ENCODE data around the gene KIF3A. TPM values are rescaled to one million over a fixed set of nuclear protein-coding genes. Genes with fewer than 3 reads are reported as not detected.

Gene KIF3A
- total RNA-seq, 4 donors from 2014 or later = 2.6 to 15.0 (median 6.3) TPM

DNA sequence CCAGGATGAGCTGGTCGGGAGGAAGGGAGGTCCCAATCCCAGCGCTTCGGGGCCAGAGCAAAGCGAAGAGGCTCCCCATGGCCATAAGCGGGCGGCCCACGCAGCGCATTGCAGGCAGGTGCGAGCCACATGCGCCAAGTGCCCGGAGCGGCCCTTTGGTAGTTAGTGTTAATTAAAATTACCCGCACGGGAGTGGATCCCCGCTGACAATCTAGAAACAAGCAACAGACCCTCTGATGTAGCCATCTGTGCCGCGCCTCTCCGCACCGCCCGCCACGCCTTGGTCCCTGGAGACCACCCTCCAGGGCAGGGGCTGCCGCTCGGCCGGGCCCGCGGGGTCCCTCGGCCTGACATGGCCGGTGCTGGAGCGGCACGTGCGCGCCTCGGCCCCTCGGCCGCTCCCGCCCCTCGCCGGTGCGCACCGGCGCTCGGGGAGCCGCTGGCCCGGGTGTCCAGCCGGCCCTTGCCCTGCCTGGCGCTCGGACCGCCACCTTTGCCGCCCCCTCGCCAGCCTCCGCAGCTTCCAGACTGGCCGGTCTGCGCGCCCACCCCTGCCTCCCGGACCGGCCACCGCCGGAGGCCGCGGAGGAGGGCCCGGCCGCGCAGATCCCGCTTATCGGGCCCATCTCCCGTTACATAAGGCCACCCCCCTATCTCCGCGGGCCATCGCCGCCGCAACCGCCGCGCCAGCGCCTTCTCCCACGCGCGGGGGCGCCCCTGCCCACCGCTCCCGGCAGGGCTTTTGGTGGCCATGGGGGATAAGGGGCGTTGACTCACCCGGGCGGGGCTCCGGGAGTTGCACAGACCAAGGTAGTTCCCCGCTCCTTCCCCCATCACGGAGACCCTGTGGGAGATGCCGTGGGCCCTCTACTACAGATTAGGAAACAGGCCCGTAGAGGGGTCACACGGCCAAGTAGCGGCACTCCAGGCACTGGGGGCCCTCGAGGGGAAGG lies 81.2 kb downstream of the KIF3A start:
- DNase-seq (ENCODE audit: low spot score in 2 of 2) = no peak
- H3K36me3 ChIP-seq = no peaks in the 10 kb centered on the region
- H3K27ac ChIP-seq = no peak overlapping the region
- TF ChIP-seq EP300 (IDR thresholded peaks at IDR 0.05) (no peak), POLR2AphosphoS5 (IDR thresholded peaks at IDR 0.05) (no peak), POLR2A (IDR thresholded peaks at IDR 0.05) (no peak)
- TF ChIP-seq, protein P1, sequence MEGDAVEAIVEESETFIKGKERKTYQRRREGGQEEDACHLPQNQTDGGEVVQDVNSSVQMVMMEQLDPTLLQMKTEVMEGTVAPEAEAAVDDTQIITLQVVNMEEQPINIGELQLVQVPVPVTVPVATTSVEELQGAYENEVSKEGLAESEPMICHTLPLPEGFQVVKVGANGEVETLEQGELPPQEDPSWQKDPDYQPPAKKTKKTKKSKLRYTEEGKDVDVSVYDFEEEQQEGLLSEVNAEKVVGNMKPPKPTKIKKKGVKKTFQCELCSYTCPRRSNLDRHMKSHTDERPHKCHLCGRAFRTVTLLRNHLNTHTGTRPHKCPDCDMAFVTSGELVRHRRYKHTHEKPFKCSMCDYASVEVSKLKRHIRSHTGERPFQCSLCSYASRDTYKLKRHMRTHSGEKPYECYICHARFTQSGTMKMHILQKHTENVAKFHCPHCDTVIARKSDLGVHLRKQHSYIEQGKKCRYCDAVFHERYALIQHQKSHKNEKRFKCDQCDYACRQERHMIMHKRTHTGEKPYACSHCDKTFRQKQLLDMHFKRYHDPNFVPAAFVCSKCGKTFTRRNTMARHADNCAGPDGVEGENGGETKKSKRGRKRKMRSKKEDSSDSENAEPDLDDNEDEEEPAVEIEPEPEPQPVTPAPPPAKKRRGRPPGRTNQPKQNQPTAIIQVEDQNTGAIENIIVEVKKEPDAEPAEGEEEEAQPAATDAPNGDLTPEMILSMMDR (IDR thresholded peaks at IDR 0.05) = no peak
- H3K27me3 ChIP-seq = peaks cover 33% of the 10 kb centered on the region
- H3K9me3 ChIP-seq = no peaks in the 10 kb centered on the region
- 6% methylated on average over 49 of the region's 92 CpGs for WGBS
- peak overlapping the region; percentile 52 for H3K4me3 ChIP-seq
- peaks cover 16% of the 10 kb centered on the region for H3K4me1 ChIP-seq

- H3K4me3 ChIP-seq = no peak overlapping the region
- no peaks in the 10 kb centered on the region for H3K9me3 ChIP-seq
- no peak overlapping the region for H3K27ac ChIP-seq
- TF ChIP-seq EP300 (IDR thresholded peaks at IDR 0.05) (no peak), POLR2AphosphoS5 (IDR thresholded peaks at IDR 0.05) (no peak), POLR2A (IDR thresholded peaks at IDR 0.05) (no peak)
- TF ChIP-seq, protein P1 (IDR thresholded peaks at IDR 0.05) = no peak
- H3K36me3 ChIP-seq = no peaks in the 10 kb centered on the region
- DNase-seq (ENCODE audit: low spot score in 2 of 2) = no peak
- H3K4me1 ChIP-seq = peaks cover 16% of the 10 kb centered on the region
- peaks cover 33% of the 10 kb centered on the region for H3K27me3 ChIP-seq
- 31% methylated on average over 7 of the region's 7 CpGs for WGBS
Measured at GRCh38 chr5:132653716-132654115, 83.6 kb downstream of the KIF3A start.

DNA sequence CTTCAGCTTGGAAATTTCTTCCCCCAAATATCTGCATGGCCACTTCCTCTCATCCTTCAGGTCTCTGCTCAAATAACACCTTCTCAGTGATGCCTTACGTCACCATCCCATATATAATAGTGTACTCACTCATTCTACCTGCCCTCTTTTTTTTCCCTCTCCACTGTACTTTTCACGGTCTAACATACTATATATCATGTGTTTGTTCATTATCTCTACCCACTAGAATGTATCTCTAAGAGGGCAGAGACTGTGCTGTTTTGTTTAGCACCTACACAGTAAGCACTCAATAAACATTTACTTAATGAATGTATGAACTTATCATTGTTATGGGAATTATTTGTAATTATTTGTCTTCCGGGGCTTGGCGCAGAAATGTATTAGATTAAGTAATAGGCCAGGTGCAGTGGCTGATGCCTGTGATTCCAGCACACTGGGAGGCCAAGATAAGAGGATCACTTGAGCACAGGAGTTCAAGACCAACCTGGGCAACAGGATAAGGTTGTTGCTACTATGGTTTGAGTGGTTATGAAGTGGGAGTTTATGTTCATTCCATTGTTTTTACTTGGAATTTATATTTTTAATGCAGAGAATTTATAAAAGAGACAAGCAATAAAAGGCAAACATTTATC lies 85.4 kb downstream of the KIF3A start:
- Histone ChIP-seq H3K27me3 (peaks cover 31% of the 10 kb centered on the region), H3K4me3 (no peak overlapping the region), H3K27ac (no peak overlapping the region), H3K4me1 (peaks cover 15% of the 10 kb centered on the region), H3K9me3 (no peaks in the 10 kb centered on the region), H3K36me3 (no peaks in the 10 kb centered on the region)
- no peak for DNase-seq (ENCODE audit: low spot score in 2 of 2)
- TF ChIP-seq POLR2AphosphoS5 (IDR thresholded peaks at IDR 0.05) = no peak
- 92% methylated on average over 4 of the region's 4 CpGs for WGBS

GRCh38 chr5:132648355-132648754 lies 89.0 kb downstream of the KIF3A start:
- DNase-seq (ENCODE audit: low spot score in 2 of 2) = no peak
- no peaks in the 10 kb centered on the region for H3K36me3 ChIP-seq
- H3K27ac ChIP-seq = no peak overlapping the region
- TF ChIP-seq POLR2AphosphoS5 (IDR thresholded peaks at IDR 0.05) = no peak
- TF ChIP-seq, protein P1 (IDR thresholded peaks at IDR 0.05) = no peak
- TF ChIP-seq POLR2A (IDR thresholded peaks at IDR 0.05) = no peak
- TF ChIP-seq EP300 (IDR thresholded peaks at IDR 0.05) = no peak
- no peaks in the 10 kb centered on the region for H3K4me1 ChIP-seq
- 96% methylated on average over 1 of the region's 1 CpG for WGBS
- H3K27me3 ChIP-seq = peaks cover 6% of the 10 kb centered on the region
- H3K4me3 ChIP-seq = no peak overlapping the region
- H3K9me3 ChIP-seq = no peaks in the 10 kb centered on the region

DNA sequence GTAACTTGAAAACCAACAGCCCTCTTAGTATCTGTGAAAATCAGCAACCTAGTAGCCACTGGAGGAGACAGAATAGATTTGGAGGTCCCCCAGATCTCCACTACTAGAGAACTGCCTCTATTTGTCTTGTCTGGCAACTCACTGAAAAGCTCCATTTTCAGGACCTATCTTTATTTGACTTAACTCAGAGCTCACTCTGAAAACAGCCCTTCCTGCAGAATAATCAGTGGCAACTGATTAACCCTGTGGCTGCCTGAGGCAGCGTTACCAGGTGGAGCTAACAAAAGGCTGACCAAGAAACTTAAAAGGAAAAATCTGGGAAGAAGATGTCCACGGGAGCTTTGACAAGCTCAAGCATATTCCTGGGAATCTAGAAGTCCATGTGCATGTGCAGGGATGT lies 89.9 kb downstream of the KIF3A start:
- Histone ChIP-seq H3K36me3 (peaks cover 9% of the 10 kb centered on the region), H3K27ac (no peak overlapping the region), H3K4me3 (no peak overlapping the region), H3K27me3 (peaks cover 3% of the 10 kb centered on the region), H3K9me3 (no peaks in the 10 kb centered on the region), H3K4me1 (no peaks in the 10 kb centered on the region)
- 92% methylated on average over 2 of the region's 2 CpGs for WGBS
- DNase-seq (ENCODE audit: low spot score in 2 of 2) = no peak
- TF ChIP-seq EP300 (IDR thresholded peaks at IDR 0.05) (no peak), POLR2AphosphoS5 (IDR thresholded peaks at IDR 0.05) (no peak), POLR2A (IDR thresholded peaks at IDR 0.05) (no peak)
- TF ChIP-seq, protein P1 (IDR thresholded peaks at IDR 0.05) = no peak
